AG10803 (cell line): ENCODE measurements around the gene NLRP5.

ENCODE experiments used
- DNase-seq: peaks from one replicate; pipeline ENCODE4 v3.0.0; 2010; ENCODE audit warnings: low read depth
- H3K4me3 ChIP-seq: 2 replicates; pipeline ENCODE4 v1.5.1; 2011; ENCODE audit warnings: mild to moderate bottlenecking, low read length, control low read depth
- TF ChIP-seq, protein P1 (sequence below): conservative IDR thresholded peaks from 2 replicates; pipeline ENCODE4 v1.5.1; 2011; ENCODE audit warnings: mild to moderate bottlenecking, low read length, control low read depth, inconsistent platforms

The NLRP5 gene

DNA sequence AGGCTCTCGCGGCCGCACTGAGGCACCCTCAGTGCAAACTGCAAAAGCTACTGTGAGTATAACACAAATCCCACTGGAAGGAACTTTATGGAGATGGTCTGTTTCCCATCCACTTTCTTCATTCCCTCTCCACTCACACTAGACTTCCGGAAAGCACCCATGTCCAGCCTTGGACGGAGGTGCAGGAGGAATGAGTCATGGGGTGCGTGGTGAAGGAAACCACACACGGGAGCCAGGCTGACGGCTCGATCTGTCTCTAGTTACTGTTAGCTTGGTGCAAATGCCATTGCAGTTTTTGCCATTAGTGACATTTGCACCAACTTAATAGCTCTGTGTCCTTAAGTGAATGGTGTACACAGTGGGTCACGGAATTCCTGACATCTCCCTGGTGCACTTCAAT lies 24.4 kb upstream of the NLRP5 start:
- DNase-seq, result no peak
- H3K4me3 ChIP-seq, result no peak overlapping the region
- TF ChIP-seq, protein P1, sequence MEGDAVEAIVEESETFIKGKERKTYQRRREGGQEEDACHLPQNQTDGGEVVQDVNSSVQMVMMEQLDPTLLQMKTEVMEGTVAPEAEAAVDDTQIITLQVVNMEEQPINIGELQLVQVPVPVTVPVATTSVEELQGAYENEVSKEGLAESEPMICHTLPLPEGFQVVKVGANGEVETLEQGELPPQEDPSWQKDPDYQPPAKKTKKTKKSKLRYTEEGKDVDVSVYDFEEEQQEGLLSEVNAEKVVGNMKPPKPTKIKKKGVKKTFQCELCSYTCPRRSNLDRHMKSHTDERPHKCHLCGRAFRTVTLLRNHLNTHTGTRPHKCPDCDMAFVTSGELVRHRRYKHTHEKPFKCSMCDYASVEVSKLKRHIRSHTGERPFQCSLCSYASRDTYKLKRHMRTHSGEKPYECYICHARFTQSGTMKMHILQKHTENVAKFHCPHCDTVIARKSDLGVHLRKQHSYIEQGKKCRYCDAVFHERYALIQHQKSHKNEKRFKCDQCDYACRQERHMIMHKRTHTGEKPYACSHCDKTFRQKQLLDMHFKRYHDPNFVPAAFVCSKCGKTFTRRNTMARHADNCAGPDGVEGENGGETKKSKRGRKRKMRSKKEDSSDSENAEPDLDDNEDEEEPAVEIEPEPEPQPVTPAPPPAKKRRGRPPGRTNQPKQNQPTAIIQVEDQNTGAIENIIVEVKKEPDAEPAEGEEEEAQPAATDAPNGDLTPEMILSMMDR, result no peak

DNA sequence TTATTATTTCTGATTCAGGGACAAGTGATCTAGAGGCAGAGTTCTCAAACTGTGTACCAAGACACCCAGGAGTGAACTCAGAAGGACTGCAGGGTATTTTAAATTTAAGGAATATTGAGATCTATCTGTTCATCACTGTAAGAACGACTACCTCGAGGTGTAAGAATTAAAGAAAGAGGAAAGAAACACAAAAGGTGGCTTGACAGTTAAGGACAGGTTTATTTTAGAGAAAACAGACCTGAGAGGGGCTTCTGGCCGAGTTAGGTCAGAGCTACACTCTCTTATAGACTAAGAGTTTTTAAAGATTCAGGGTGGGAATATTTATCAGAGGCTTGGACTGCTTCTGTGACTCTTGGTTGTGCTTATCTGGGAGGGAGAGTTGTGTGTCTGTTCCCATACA lies 12.6 kb upstream of the NLRP5 start:
- DNase-seq, result no peak
- TF ChIP-seq, protein P1, result no peak
- no peak overlapping the region for H3K4me3 ChIP-seq

- DNase-seq, result no peak
- TF ChIP-seq, protein P1, result no peak
- H3K4me3 ChIP-seq, result no peak overlapping the region
Measured at GRCh38 chr19:55980415-55980814, 6.2 kb upstream of the NLRP5 start.

GRCh38 chr19:55985254-55985653 lies 1.3 kb upstream of the NLRP5 start:
- DNase-seq, result no peak
- no peak overlapping the region for H3K4me3 ChIP-seq
- TF ChIP-seq, protein P1, result no peak

DNA sequence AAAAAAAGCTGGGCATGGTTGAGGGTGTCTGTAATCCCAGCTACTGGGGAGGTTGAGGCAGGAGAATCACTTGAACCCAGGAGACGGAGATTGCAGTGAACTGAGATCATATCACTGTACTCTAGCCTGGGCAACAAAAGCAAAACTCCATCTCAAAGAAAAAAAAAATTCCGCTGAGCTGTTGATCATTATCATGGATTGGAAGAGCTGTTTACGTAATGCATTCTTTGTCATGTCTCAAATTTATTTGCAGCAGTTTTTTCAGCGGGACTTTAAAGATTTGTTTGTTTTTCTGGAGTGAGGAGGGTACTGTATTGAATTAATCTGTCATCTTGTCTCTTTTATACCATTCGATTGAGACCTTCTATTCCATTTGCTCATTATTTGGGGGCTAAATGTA lies 4.3 kb downstream of the NLRP5 start:
- TF ChIP-seq, protein P1, result no peak
- DNase-seq, result no peak
- H3K4me3 ChIP-seq, result no peak overlapping the region

DNA sequence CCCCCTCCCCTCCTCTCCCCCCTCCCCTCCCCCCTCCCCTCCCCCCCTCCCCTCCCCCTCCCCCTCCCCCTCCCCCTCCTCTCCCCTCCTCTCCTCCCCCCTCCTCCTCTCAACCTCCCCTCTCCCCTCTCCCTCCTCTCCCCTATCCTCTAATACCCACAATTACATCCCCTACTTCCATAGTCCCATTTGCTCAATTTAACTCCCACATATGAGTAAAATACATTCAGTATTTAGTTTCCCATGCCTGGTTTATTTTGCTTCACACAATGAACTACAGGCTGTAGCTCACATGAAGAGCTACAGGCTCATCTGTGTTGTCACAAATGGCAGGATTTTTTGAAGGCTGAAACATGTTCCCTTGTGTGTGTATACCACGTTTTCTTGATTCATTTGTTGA lies 6.9 kb downstream of the NLRP5 start:
- no peak overlapping the region for H3K4me3 ChIP-seq
- DNase-seq, result no peak
- TF ChIP-seq, protein P1, result no peak

DNA sequence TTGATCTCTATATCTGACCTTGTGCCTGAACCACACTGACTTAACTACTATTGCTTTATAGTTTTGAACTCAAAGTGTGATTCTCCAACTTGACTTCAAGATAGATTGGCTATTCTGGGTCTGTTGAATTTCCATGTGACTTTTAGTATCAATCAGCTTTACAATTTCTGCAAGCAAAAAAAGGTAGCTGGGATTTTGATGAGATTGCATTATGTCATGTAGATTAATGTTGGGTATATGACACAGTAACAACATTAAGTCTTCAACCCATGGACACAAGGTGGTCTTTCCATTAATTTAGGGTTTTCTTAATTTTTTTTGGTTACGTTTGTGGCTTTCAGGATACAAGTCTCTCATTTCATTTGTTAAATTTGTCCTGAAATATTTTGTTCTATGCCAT lies 28.2 kb downstream of the NLRP5 start:
- H3K4me3 ChIP-seq, result no peak overlapping the region
- DNase-seq, result no peak
- TF ChIP-seq, protein P1, result no peak
